AG04450 (cell line): ENCODE data around the gene COMMD10. TPM values are rescaled to one million over a fixed set of nuclear protein-coding genes. Genes with fewer than 3 reads are reported as not detected.

Source experiments
- CTCF ChIA-PET: fragments of 300-600, 350-600 bp; formaldehyde crosslinking; extraction: SDS; loops from one replicate; lab custom pipeline; 2022; ENCODE audit warnings: antibody characterized with exemption, inconsistent platforms; lab: Charles Lee
- POLR2A ChIA-PET: fragments of 350-600 bp; formaldehyde crosslinking; extraction: SDS; loops from one replicate; lab custom pipeline; 2021; ENCODE audit warnings: antibody characterized with exemption, inconsistent platforms; lab: Yijun Ruan, JAX
- DNase-seq: peaks from one replicate; pipeline ENCODE4 v3.0.0-alpha.2; 2011; ENCODE audit warnings: low read depth, low spot score
- H3K27ac ChIP-seq: one replicate; pipeline ENCODE4 v1.5.1; 2012; ENCODE audit warnings: low read depth, low read length, control low read depth
- H3K27me3 ChIP-seq: one replicate; pipeline ENCODE4 v1.6.0; 2012; ENCODE audit warnings: low read length; ENCODE audit not compliant: control insufficient read depth, insufficient read depth
- H3K4me3 ChIP-seq: 2 replicates; pipeline ENCODE4 v1.5.1; 2011; ENCODE audit warnings: mild to moderate bottlenecking, low read depth, low read length, control low read depth
- H3K9me3 ChIP-seq: 2 replicates; pipeline ENCODE4 v1.5.1; 2012; ENCODE audit warnings: low read length; ENCODE audit not compliant: control insufficient read depth, insufficient read depth
- CTCF ChIP-seq: IDR thresholded peaks from 2 replicates; pipeline ENCODE4 v1.5.1; 2011; ENCODE audit warnings: low read depth, low read length, control low read depth, inconsistent platforms
- polyA plus RNA-seq: library from polyadenylated mRNA; depleted of rRNA; stranded (reverse); fragments of >200 nt; gene quantifications from 2 replicates; pipeline ENCODE4 v1.2.3, GENCODE V29; 2011

Gene COMMD10
- polyA plus RNA-seq, 1 experiment: 28.2 TPM

GRCh38 chr5:116296335-116297072 lies 211.7 kb downstream of the COMMD10 start:
- Histone ChIP-seq H3K9me3 (no peaks in the 10 kb centered on the region), H3K27me3 (no peaks in the 10 kb centered on the region), H3K27ac (no peak overlapping the region), H3K4me3 (no peak overlapping the region)
- TF ChIP-seq CTCF: no peak
- POLR2A ChIA-PET: no interaction called here
- no peak for DNase-seq
- CTCF ChIA-PET: interaction anchor here (1.0 kb wide), 1 partner anchor 329 kb away, joined by 3 read pairs; no protein-coding TSS in a partner anchor

- Histone ChIP-seq H3K27me3 (no peaks in the 10 kb centered on the region), H3K27ac (no peak overlapping the region), H3K4me3 (no peak overlapping the region), H3K9me3 (no peaks in the 10 kb centered on the region)
- DNase-seq: no peak
- no peak for TF ChIP-seq CTCF
- POLR2A ChIA-PET: no interaction called here
- CTCF ChIA-PET: interaction anchor here (0.6 to 1.0 kb wide), 3 partner anchors 30 to 328 kb away, joined by 3 read pairs; no protein-coding TSS in a partner anchor
Measured at GRCh38 chr5:116297296-116297814, 212.5 kb downstream of the COMMD10 start.

- CTCF ChIA-PET: interaction anchor here (1.2 kb wide), 1 partner anchor 10 kb away, joined by 3 read pairs; no protein-coding TSS in a partner anchor
- H3K4me3 ChIP-seq: no peak overlapping the region
- no peak for TF ChIP-seq CTCF
- no peak overlapping the region for H3K27ac ChIP-seq
- POLR2A ChIA-PET: no interaction called here
- H3K9me3 ChIP-seq: peaks cover 3% of the 10 kb centered on the region; the same call in 1 of the 2 replicates
- no peak for DNase-seq
- H3K27me3 ChIP-seq: no peaks in the 10 kb centered on the region
Measured at GRCh38 chr5:116299746-116300640, 215.2 kb downstream of the COMMD10 start.

- ChIA-PET CTCF (no interaction called here), POLR2A (no interaction called here)
- Histone ChIP-seq H3K9me3 (peaks cover 3% of the 10 kb centered on the region; the same call in 1 of the 2 replicates), H3K4me3 (no peak overlapping the region), H3K27me3 (no peaks in the 10 kb centered on the region), H3K27ac (no peak overlapping the region)
- TF ChIP-seq CTCF: no peak
- no peak for DNase-seq
Measured at GRCh38 chr5:116301110-116301509, 216.3 kb downstream of the COMMD10 start.
